ENCODE data around the gene ARHGAP35.
"Not testable (repeated sequence)": the region's sequence is repeated elsewhere in the genome, so short reads cannot be mapped to it uniquely, and the experiment has no call there.

Gene ARHGAP35

GRCh38 chr19:46844067-46844489 lies 16.7 kb upstream of the ARHGAP35 start:
- DNase-seq (ENCODE audit: low read depth in 3 of 3): no peak

GRCh38 chr19:46845959-46846459 lies 14.8 kb upstream of the ARHGAP35 start:
- DNase-seq (ENCODE audit: low read depth in 3 of 3): no peak

DNA sequence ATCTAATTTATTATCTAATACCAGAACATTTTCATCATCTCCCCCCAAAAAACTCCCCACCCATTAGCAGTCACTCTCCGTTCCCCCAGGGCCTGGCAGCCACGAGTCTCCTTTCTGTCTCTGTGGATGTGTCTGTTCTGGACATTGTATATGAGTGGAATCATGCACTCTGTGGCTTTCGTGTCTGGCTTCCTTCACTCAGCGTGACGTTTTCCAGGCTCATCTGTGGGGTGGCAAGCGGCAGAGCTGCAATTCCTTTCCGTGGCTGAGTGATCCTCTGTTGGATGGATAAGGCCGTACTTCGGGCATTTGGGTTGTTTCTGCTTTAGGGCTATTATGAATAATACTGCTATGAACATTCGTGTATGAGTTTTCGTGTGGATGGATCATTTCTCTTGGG lies 13.3 kb upstream of the ARHGAP35 start:
- DNase-seq (ENCODE audit: low read depth in 3 of 3): no peak

DNA sequence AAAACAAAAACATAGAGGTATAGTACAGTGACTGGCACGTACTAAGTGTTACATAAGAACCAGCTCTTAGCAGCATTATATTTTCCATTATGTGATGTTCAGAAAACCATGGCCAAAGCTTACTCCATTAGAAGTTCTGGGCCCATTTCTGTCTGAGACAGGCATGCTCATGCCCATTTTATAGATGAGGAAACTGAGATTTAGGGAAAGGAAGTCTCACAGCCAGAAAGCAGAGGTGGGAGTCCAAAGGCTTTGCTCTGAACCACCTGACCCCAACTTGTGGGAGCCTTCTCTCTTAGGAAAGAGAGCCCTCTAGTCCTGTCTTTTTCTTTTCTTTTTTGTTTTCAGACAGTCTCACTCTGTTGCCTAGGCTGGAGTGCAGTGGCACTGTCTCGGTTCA lies 12.4 kb upstream of the ARHGAP35 start:
- DNase-seq (ENCODE audit: low read depth in 3 of 3): no peak

- no peak for DNase-seq (ENCODE audit: low read depth in 3 of 3)
These were observed 11.2 kb upstream of the ARHGAP35 start for GRCh38 chr19:46849610-46850009.

GRCh38 chr19:46850228-46851203 lies 10.3 kb upstream of the ARHGAP35 start, which contains the start of gene AP2S1:
Gene AP2S1 (minus strand): TSS chr19:46850846. CDS start chr19:46850766, 80 bp downstream.
- DNase-seq (ENCODE audit: low read depth in 3 of 3): peak; percentile 84 to 90 (median 90)

DNA sequence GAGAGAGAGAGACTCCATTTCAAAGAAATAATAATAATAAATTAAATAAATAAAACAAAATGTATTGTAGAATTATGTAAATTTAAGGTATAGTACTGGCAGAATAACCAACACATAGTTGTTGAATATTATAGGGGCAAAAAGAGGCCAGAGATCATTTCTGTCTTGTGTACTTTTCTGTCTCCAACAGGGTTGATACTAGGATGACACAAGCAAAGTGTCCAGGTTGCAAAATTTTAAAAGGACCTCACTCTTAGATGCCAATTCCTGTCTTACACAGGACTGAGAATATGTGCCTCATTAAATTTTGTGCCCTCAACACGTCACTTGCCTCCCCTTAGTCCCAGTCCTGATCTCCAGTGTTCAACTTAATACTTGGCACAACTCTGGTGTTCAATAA lies 8.0 kb upstream of the ARHGAP35 start:
- DNase-seq (ENCODE audit: low read depth in 3 of 3): no peak

GRCh38 chr19:46854698-46855097 lies 6.1 kb upstream of the ARHGAP35 start:
- not testable (repeated sequence) for DNase-seq (ENCODE audit: low read depth in 3 of 3)

DNA sequence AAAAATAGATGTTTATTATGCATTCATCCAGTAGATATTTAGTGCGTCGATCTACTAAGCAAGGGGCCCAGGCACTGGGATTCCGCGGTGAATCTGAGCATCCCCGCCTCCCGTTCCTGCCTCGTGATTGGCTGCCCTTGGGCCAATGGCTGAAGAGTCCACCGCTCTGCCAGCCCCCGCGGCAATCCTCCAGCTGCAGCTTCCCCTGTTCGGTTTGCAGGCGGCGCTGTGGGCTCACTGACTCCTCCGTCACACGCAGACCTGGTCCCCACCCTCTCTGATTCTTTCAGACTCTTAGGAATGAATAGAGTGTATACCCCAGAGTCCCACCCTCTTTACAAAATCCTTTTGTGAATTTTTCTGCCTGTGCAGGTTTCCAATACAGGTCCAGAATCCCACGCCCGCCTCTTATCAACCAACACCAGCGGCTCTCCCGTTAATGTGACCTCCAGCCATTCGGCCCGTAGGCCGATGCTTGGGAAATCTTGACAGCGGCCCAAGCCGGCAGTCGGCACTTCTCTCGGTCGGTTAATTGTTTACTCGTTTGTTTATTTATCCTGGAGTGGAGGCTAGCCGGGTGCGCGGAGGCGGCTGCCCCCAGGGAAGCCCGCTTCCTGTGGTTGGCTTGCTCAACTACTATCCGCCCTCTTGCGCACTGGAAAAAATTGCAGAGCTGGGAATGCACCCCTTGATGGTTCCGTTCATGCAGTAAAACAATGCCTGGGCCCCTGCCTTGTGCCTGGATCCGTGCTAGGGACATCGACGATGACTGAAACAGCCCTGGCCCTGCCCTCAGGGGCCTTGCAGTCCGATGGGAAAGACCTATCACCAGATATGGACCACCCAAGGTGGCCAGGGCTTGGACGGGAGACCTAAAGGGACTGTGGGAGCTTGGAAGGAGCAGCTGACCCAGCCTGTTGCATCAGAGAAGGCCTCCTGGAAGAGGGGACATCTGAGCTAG lies 4.5 kb upstream of the ARHGAP35 start:
- peak; percentile 87 to 89 (median 88) for DNase-seq (ENCODE audit: low read depth in 3 of 3)

- no peak for DNase-seq (ENCODE audit: low read depth in 3 of 3)
These were observed 1.1 kb upstream of the ARHGAP35 start for GRCh38 chr19:46859637-46860124.

- peak; percentile 93 to 98 (median 95) for DNase-seq (ENCODE audit: low read depth in 3 of 3)
These were observed 512 bp upstream of the ARHGAP35 start for GRCh38 chr19:46860125-46860845.

GRCh38 chr19:46861691-46862502 lies 1.1 kb downstream of the ARHGAP35 start:
- no peak for DNase-seq (ENCODE audit: low read depth in 3 of 3)

DNA sequence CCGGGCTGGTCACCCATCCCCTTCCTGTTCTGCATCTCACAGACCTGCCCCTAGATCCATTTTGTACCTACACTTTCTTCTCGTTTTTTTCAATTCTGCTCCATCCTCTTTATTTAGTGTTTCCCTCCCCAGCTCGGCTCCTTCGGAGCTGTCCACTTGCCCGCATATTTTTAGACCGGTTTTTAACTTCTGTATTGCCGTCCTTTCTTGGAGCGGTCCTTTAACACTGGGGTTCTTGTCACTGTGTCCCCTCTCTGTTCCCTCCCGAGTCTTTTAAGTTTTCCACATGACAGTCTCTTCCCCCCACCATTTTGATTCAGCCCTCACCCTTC lies 1.7 kb downstream of the ARHGAP35 start:
- no peak for DNase-seq (ENCODE audit: low read depth in 3 of 3)

DNA sequence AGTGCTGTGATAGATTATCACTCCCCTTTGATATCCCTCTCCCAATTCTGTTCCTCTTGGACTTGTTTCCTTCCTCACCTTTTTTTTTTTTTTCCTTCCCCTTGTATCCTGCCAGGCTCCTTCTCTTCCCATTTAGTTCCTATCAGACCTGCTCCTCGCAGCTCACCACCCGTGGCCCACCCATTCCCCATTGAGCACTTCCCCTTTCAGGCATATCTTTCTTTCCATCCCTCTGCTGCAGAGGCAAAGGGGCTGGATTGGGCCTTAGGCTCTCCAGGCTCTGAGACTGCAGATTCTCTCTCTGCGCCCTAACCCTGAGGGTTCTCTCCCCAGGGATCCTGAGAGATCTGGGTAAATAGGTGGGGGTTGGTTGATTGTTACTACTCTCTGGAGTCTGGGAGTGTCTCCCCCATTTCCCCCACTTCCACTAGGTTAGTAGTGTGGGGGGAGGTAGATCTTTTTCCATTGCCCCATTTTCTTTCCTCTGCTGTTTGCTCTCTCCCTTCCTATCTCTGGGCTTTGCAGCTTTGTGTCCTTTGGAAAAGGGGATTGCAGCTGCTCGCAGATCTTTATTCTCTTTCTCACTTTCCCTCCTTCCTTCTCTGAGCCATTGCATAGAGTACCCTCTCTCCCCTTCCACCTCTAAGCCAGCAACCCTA lies 2.3 kb downstream of the ARHGAP35 start:
- no peak for DNase-seq (ENCODE audit: low read depth in 3 of 3)

GRCh38 chr19:46863818-46864629 lies 3.2 kb downstream of the ARHGAP35 start:
- no peak for DNase-seq (ENCODE audit: low read depth in 3 of 3)

DNA sequence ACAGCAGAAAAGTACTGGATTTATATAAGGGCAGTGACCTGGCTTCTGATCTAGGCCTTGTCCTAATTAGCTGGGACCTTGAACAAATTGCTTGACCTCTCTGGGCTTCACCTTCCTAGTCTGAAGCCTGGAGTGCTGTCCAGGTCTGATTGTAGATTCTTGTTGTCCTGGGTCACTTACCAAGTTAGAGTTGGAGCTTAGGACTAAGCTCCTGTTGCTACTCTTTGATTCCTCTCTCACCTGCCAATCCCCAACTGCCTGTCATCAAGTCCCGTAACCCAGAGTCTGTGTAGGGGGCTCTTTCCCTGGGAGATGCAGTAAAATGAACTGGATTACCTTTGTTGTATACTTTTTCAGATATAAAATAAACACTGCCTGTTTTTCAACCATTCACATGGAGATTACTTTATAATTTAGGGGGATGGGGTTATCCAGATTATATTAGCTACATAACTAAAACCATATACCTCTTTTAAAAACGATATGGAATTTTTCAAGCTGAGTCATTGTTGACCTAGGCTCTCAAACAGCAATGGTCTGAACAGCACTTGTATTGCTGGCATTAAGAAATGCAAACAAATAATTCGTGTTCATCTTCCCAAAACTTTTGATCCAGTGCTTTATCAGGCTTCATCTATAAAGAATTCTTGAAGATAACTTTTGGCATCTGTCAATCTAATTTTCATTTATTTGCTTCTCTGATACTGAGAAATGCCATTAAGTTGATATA lies 5.8 kb downstream of the ARHGAP35 start:
- no peak for DNase-seq (ENCODE audit: low read depth in 3 of 3)

- no peak for DNase-seq (ENCODE audit: low read depth in 3 of 3)
These were observed 6.4 kb downstream of the ARHGAP35 start for GRCh38 chr19:46867170-46867569.

Measured in stimulated activated CD4-positive, alpha-beta T cell treated with anti-CD3 and anti-CD28 coated beads, TNF-alpha, amount 100 ng/mL, for 48 hours (primary cell).